ENCODE data around the gene BOLA3.

The BOLA3 gene

GRCh38 chr2:74096052-74096451 lies 51.7 kb downstream of the BOLA3 start:
- POLR2A ChIA-PET, result no interaction called here
- Histone ChIP-seq H3K27ac (ENCODE audit: extremely low read depth, low read depth, low read length) (no peak overlapping the region), H3K36me3 (ENCODE audit: control insufficient read depth in 2 of 2, insufficient read depth in 1 of 2, low read length in 2 of 2) (peaks cover 0 to 69% of the 10 kb centered on the region in 2 experiments; a peak in 2 of 3 replicates), H3K9me3 (ENCODE audit: control insufficient read depth, insufficient read depth, low read depth, low read length) (no peaks in the 10 kb centered on the region), H3K4me1 (ENCODE audit: control insufficient read depth, insufficient read depth, low read length) (no peaks in the 10 kb centered on the region), H3K4me3 (ENCODE audit: low read depth, low read length) (no peak overlapping the region)
- no peak for TF ChIP-seq ZNF280C (tag by site-specific recombination; IDR thresholded peaks at IDR 0.05)
- no peak for TF ChIP-seq TSHZ1 (tag by site-specific recombination; IDR thresholded peaks at IDR 0.05; ENCODE audit: borderline replicate concordance)
- no peak for TF ChIP-seq ZNF37A (tag by site-specific recombination; IDR thresholded peaks at IDR 0.05)
- no peak for TF ChIP-seq GLIS2 (tag by site-specific recombination; IDR thresholded peaks at IDR 0.05)
- CTCF ChIA-PET, result interaction anchor here (0.6 to 1.2 kb wide), 3 partner anchors 104 to 291 kb away, joined by 3 to 7 read pairs (median 4); no protein-coding TSS in a partner anchor

GRCh38 chr2:74095632-74096031 lies 52.1 kb downstream of the BOLA3 start:
- CTCF ChIA-PET, result interaction anchor here (0.6 to 1.2 kb wide), 3 partner anchors 104 to 291 kb away, joined by 3 to 7 read pairs (median 4); no protein-coding TSS in a partner anchor

More at GRCh38 chr2:74095632-74096031, 52.1 kb downstream of the BOLA3 start:
- no peaks in the 10 kb centered on the region for H3K9me3 ChIP-seq (ENCODE audit: control insufficient read depth, insufficient read depth, low read depth, low read length)
- no peak for TF ChIP-seq ZNF292 (tag by site-specific recombination; IDR thresholded peaks at IDR 0.05; ENCODE audit: borderline replicate concordance, low read depth)
- TF ChIP-seq CTCF (tag by site-specific recombination; IDR thresholded peaks at IDR 0.05), result no peak
- TF ChIP-seq ZNF76 (tag by site-specific recombination; IDR thresholded peaks at IDR 0.05; ENCODE audit: borderline replicate concordance, low read depth), result no peak
- no peak for TF ChIP-seq ZNF488 (tag by site-specific recombination; IDR thresholded peaks at IDR 0.05)
- TF ChIP-seq TSHZ1 (tag by site-specific recombination; IDR thresholded peaks at IDR 0.05; ENCODE audit: borderline replicate concordance), result no peak
- no peak for TF ChIP-seq ZNF830 (tag by site-specific recombination; IDR thresholded peaks at IDR 0.05; ENCODE audit: low read depth)
- TF ChIP-seq ZNF202 (tag by site-specific recombination; IDR thresholded peaks at IDR 0.05; ENCODE audit: borderline replicate concordance), result no peak
- no peak for TF ChIP-seq ZNF155 (tag by site-specific recombination; IDR thresholded peaks at IDR 0.05)
- TF ChIP-seq ZNF2 (tag by site-specific recombination; IDR thresholded peaks at IDR 0.05), result no peak
- TF ChIP-seq ZNF239 (tag by site-specific recombination; IDR thresholded peaks at IDR 0.05), result no peak
- no peak for TF ChIP-seq GLIS1 (tag by site-specific recombination; IDR thresholded peaks at IDR 0.05)
- no peaks in the 10 kb centered on the region for H3K4me1 ChIP-seq (ENCODE audit: control insufficient read depth, insufficient read depth, low read length)
- POLR2A ChIA-PET, result no interaction called here
- H3K36me3 ChIP-seq (ENCODE audit: control insufficient read depth in 2 of 2, insufficient read depth in 1 of 2, low read length in 2 of 2), result peaks cover 0 to 68% of the 10 kb centered on the region in 2 experiments; a peak in 2 of 3 replicates
- H3K4me3 ChIP-seq (ENCODE audit: low read depth, low read length), result no peak overlapping the region
- no peak overlapping the region for H3K27ac ChIP-seq (ENCODE audit: extremely low read depth, low read depth, low read length)
